H1 (cell line): ENCODE measurements around the gene MYH3. TPM values are rescaled to one million over a fixed set of nuclear protein-coding genes. Genes with fewer than 3 reads are reported as not detected.

Experiments used
- polyA plus RNA-seq, 7 experiments: library from polyadenylated mRNA; depleted of rRNA in 3 of 7; stranded (reverse) in 5 of 7; unstranded in 2 of 7; fragments of >200 nt in 5 of 7; fragments of 200-250 nt in 2 of 7; gene quantifications; 1 replicate in 5 of 7; 2 replicates in 1 of 7; 4 replicates in 1 of 7; pipeline versions ENCODE4 v1.2.1 to v1.2.3, GENCODE V29; 2011 to 2013; ENCODE audit warnings: missing spikeins in 2 of 7, mixed read lengths in 2 of 7
- total RNA-seq: library from RNA; stranded (reverse); fragmentation: NEBNext Ultra II Directional; extraction: Animal tissue kit (Norgen Biotek cat#: 25700); gene quantifications from 2 replicates; pipeline ENCODE4 v1.2.1, GENCODE V29; 2021
- TF ChIP-seq, protein P1 (sequence below): IDR thresholded peaks from 2 replicates; pipeline ENCODE4 v1.6.1; 2012; ENCODE audit warnings: low read length, inconsistent platforms

The MYH3 gene
- total and polyA plus RNA-seq, 2 of the 8 experiments (the other 6 are each of a cell fraction or from before 2014, with no cell fraction given), result 0.65 to 1.8 TPM

- TF ChIP-seq, protein P1, sequence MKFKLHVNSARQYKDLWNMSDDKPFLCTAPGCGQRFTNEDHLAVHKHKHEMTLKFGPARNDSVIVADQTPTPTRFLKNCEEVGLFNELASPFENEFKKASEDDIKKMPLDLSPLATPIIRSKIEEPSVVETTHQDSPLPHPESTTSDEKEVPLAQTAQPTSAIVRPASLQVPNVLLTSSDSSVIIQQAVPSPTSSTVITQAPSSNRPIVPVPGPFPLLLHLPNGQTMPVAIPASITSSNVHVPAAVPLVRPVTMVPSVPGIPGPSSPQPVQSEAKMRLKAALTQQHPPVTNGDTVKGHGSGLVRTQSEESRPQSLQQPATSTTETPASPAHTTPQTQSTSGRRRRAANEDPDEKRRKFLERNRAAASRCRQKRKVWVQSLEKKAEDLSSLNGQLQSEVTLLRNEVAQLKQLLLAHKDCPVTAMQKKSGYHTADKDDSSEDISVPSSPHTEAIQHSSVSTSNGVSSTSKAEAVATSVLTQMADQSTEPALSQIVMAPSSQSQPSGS, result no peak
Measured at GRCh38 chr17:10631701-10632100, 25.4 kb downstream of the MYH3 start (continued).
